ENCODE data around the gene TM4SF5.

The TM4SF5 gene

GRCh38 chr17:4806456-4806776 is 34.7 kb downstream of the TM4SF5 start:
- Histone ChIP-seq H3K4me1 (ENCODE audit: control insufficient read depth, insufficient read depth, low read length) (peaks cover 9% of the 10 kb centered on the region), H3K9ac (ENCODE audit: low read length) (peak overlapping the region; percentile 39), H3K4me3 (ENCODE audit: low read length) (no peak overlapping the region), H3K9me3 (ENCODE audit: control insufficient read depth, low read length) (no peaks in the 10 kb centered on the region), H3K27me3 (ENCODE audit: control insufficient read depth, insufficient read depth, low read length) (no peaks in the 10 kb centered on the region), H3K36me3 (ENCODE audit: control insufficient read depth, insufficient read depth, low read length) (no peaks in the 10 kb centered on the region)

GRCh38 chr17:4806777-4807604 is 35.3 kb downstream of the TM4SF5 start, which contains the start of gene PLD2:
PLD2 (plus strand) TSS chr17:4807152; CDS start chr17:4807773, 621 bp downstream.
- Histone ChIP-seq H3K36me3 (ENCODE audit: control insufficient read depth, insufficient read depth, low read length) (no peaks in the 10 kb centered on the region), H3K27me3 (ENCODE audit: control insufficient read depth, insufficient read depth, low read length) (no peaks in the 10 kb centered on the region), H3K9ac (ENCODE audit: low read length) (peak within 1 kb of the TSS; percentile 71), H3K4me3 (ENCODE audit: low read length) (peak within 1 kb of the TSS; percentile 31), H3K4me1 (ENCODE audit: control insufficient read depth, insufficient read depth, low read length) (peaks cover 9% of the 10 kb centered on the region), H3K9me3 (ENCODE audit: control insufficient read depth, low read length) (no peaks in the 10 kb centered on the region)

- Histone ChIP-seq H3K36me3 (ENCODE audit: control insufficient read depth, insufficient read depth, low read length) (no peaks in the 10 kb centered on the region), H3K27me3 (ENCODE audit: control insufficient read depth, insufficient read depth, low read length) (no peaks in the 10 kb centered on the region), H3K9ac (ENCODE audit: low read length) (peak overlapping the region; percentile 47), H3K9me3 (ENCODE audit: control insufficient read depth, low read length) (no peaks in the 10 kb centered on the region), H3K4me1 (ENCODE audit: control insufficient read depth, insufficient read depth, low read length) (peaks cover 9% of the 10 kb centered on the region), H3K4me3 (ENCODE audit: low read length) (no peak overlapping the region)
These were observed 36.1 kb downstream of the TM4SF5 start for GRCh38 chr17:4807605-4808377.

- H3K4me3 ChIP-seq (ENCODE audit: low read length) = no peak overlapping the region
- H3K36me3 ChIP-seq (ENCODE audit: control insufficient read depth, insufficient read depth, low read length) = no peaks in the 10 kb centered on the region
- no peak overlapping the region for H3K9ac ChIP-seq (ENCODE audit: low read length)
- H3K4me1 ChIP-seq (ENCODE audit: control insufficient read depth, insufficient read depth, low read length) = peaks cover 9% of the 10 kb centered on the region
- H3K27me3 ChIP-seq (ENCODE audit: control insufficient read depth, insufficient read depth, low read length) = no peaks in the 10 kb centered on the region
- H3K9me3 ChIP-seq (ENCODE audit: control insufficient read depth, low read length) = no peaks in the 10 kb centered on the region
These were observed 36.7 kb downstream of the TM4SF5 start for GRCh38 chr17:4808378-4808767.

- H3K27me3 ChIP-seq (ENCODE audit: control insufficient read depth, insufficient read depth, low read length) = no peaks in the 10 kb centered on the region
- H3K4me1 ChIP-seq (ENCODE audit: control insufficient read depth, insufficient read depth, low read length) = peaks cover 9% of the 10 kb centered on the region
- H3K9me3 ChIP-seq (ENCODE audit: control insufficient read depth, low read length) = no peaks in the 10 kb centered on the region
- no peak overlapping the region for H3K4me3 ChIP-seq (ENCODE audit: low read length)
- H3K9ac ChIP-seq (ENCODE audit: low read length) = no peak overlapping the region
- no peaks in the 10 kb centered on the region for H3K36me3 ChIP-seq (ENCODE audit: control insufficient read depth, insufficient read depth, low read length)
These were observed 39.1 kb downstream of the TM4SF5 start for GRCh38 chr17:4810696-4811290.

GRCh38 chr17:4811471-4811870 is 39.8 kb downstream of the TM4SF5 start:
- H3K4me3 ChIP-seq (ENCODE audit: low read length) = no peak overlapping the region
- no peak overlapping the region for H3K9ac ChIP-seq (ENCODE audit: low read length)
- no peaks in the 10 kb centered on the region for H3K9me3 ChIP-seq (ENCODE audit: control insufficient read depth, low read length)
- H3K4me1 ChIP-seq (ENCODE audit: control insufficient read depth, insufficient read depth, low read length) = peaks cover 9% of the 10 kb centered on the region
- no peaks in the 10 kb centered on the region for H3K36me3 ChIP-seq (ENCODE audit: control insufficient read depth, insufficient read depth, low read length)
- no peaks in the 10 kb centered on the region for H3K27me3 ChIP-seq (ENCODE audit: control insufficient read depth, insufficient read depth, low read length)

GRCh38 chr17:4812690-4813089 is 41.0 kb downstream of the TM4SF5 start:
- no peak overlapping the region for H3K4me3 ChIP-seq (ENCODE audit: low read length)
- H3K9me3 ChIP-seq (ENCODE audit: control insufficient read depth, low read length) = no peaks in the 10 kb centered on the region
- H3K4me1 ChIP-seq (ENCODE audit: control insufficient read depth, insufficient read depth, low read length) = peaks cover 8% of the 10 kb centered on the region
- H3K36me3 ChIP-seq (ENCODE audit: control insufficient read depth, insufficient read depth, low read length) = no peaks in the 10 kb centered on the region
- no peaks in the 10 kb centered on the region for H3K27me3 ChIP-seq (ENCODE audit: control insufficient read depth, insufficient read depth, low read length)
- H3K9ac ChIP-seq (ENCODE audit: low read length) = no peak overlapping the region

GRCh38 chr17:4815043-4815675 is 43.5 kb downstream of the TM4SF5 start:
- Histone ChIP-seq H3K9me3 (ENCODE audit: control insufficient read depth, low read length) (no peaks in the 10 kb centered on the region), H3K9ac (ENCODE audit: low read length) (no peak overlapping the region), H3K36me3 (ENCODE audit: control insufficient read depth, insufficient read depth, low read length) (no peaks in the 10 kb centered on the region), H3K27me3 (ENCODE audit: control insufficient read depth, insufficient read depth, low read length) (no peaks in the 10 kb centered on the region), H3K4me1 (ENCODE audit: control insufficient read depth, insufficient read depth, low read length) (no peaks in the 10 kb centered on the region), H3K4me3 (ENCODE audit: low read length) (no peak overlapping the region)

- Histone ChIP-seq H3K9ac (ENCODE audit: low read length) (no peak overlapping the region), H3K9me3 (ENCODE audit: control insufficient read depth, low read length) (no peaks in the 10 kb centered on the region), H3K4me3 (ENCODE audit: low read length) (no peak overlapping the region), H3K4me1 (ENCODE audit: control insufficient read depth, insufficient read depth, low read length) (no peaks in the 10 kb centered on the region), H3K36me3 (ENCODE audit: control insufficient read depth, insufficient read depth, low read length) (no peaks in the 10 kb centered on the region), H3K27me3 (ENCODE audit: control insufficient read depth, insufficient read depth, low read length) (no peaks in the 10 kb centered on the region)
These were observed 45.1 kb downstream of the TM4SF5 start for GRCh38 chr17:4816826-4817225.

- Histone ChIP-seq H3K9ac (ENCODE audit: low read length) (no peak overlapping the region), H3K4me1 (ENCODE audit: control insufficient read depth, insufficient read depth, low read length) (peaks cover 5% of the 10 kb centered on the region), H3K27me3 (ENCODE audit: control insufficient read depth, insufficient read depth, low read length) (no peaks in the 10 kb centered on the region), H3K36me3 (ENCODE audit: control insufficient read depth, insufficient read depth, low read length) (no peaks in the 10 kb centered on the region), H3K4me3 (ENCODE audit: low read length) (no peak overlapping the region), H3K9me3 (ENCODE audit: control insufficient read depth, low read length) (no peaks in the 10 kb centered on the region)
These were observed 46.6 kb downstream of the TM4SF5 start for GRCh38 chr17:4818276-4818675.

- Histone ChIP-seq H3K4me3 (ENCODE audit: low read length) (no peak overlapping the region), H3K36me3 (ENCODE audit: control insufficient read depth, insufficient read depth, low read length) (no peaks in the 10 kb centered on the region), H3K9ac (ENCODE audit: low read length) (no peak overlapping the region), H3K9me3 (ENCODE audit: control insufficient read depth, low read length) (no peaks in the 10 kb centered on the region), H3K27me3 (ENCODE audit: control insufficient read depth, insufficient read depth, low read length) (no peaks in the 10 kb centered on the region), H3K4me1 (ENCODE audit: control insufficient read depth, insufficient read depth, low read length) (peaks cover 9% of the 10 kb centered on the region)
These were observed 51.1 kb downstream of the TM4SF5 start for GRCh38 chr17:4822835-4823234.
